ENCODE measurements around the gene ART5. TPM values are rescaled to one million over a fixed set of nuclear protein-coding genes. Genes with fewer than 3 reads are reported as not detected.
"Not testable (repeated sequence)": the region's sequence is repeated elsewhere in the genome, so short reads cannot be mapped to it uniquely, and the experiment has no call there.

ART5 gene
- total RNA-seq, 1 experiment from 2014 or later, result not detected

- Histone ChIP-seq H3K4me3 (ENCODE audit: low read depth, low read length, poor library complexity, severe bottlenecking) (no peak overlapping the region), H3K27me3 (replicated peaks; ENCODE audit: insufficient read depth, low read depth, low read length, poor library complexity) (no peaks in the 10 kb centered on the region), H3K27ac (ENCODE audit: low read depth, low read length, poor library complexity, severe bottlenecking) (no peak overlapping the region), H3K36me3 (ENCODE audit: insufficient read depth, low read length, poor library complexity, severe bottlenecking) (no peaks in the 10 kb centered on the region), H3K4me1 (ENCODE audit: insufficient read depth, low read length, poor library complexity, severe bottlenecking) (no peaks in the 10 kb centered on the region), H3K9me3 (ENCODE audit: low read depth, low read length, poor library complexity, severe bottlenecking) (no peaks in the 10 kb centered on the region)
- ChIA-PET POLR2A (ENCODE audit: low non-redundant PET) (no interaction called here), CTCF (no interaction called here)
- TF ChIP-seq CTCF (conservative IDR thresholded peaks at IDR 0.05; ENCODE audit: low read depth, low read length) (no peak), EZH2 (IDR thresholded peaks at IDR 0.05; ENCODE audit: borderline replicate concordance, low read depth, low read length, poor library complexity, severe bottlenecking) (no peak)
- intact Hi-C loops (cut with micrococcal nuclease; ENCODE audit: unreplicated experiment), result no loop called here
- no peak for DNase-seq (ENCODE audit: low spot score)
- BruUV-seq (replicated peaks), result no TSS peak
Measured at GRCh38 chr11:3659595-3660515, 18.1 kb upstream of the ART5 start.

GRCh38 chr11:3658252-3658651, 16.5 kb upstream of the ART5 start:
- ChIA-PET CTCF (no interaction called here), POLR2A (ENCODE audit: low non-redundant PET) (no interaction called here)
- no peaks in the 10 kb centered on the region for H3K9me3 ChIP-seq (ENCODE audit: low read depth, low read length, poor library complexity, severe bottlenecking)
- no peaks in the 10 kb centered on the region for H3K36me3 ChIP-seq (ENCODE audit: insufficient read depth, low read length, poor library complexity, severe bottlenecking)
- no TSS peak for BruUV-seq (replicated peaks)
- TF ChIP-seq CTCF (conservative IDR thresholded peaks at IDR 0.05; ENCODE audit: low read depth, low read length), result no peak
- no peak for TF ChIP-seq EZH2 (IDR thresholded peaks at IDR 0.05; ENCODE audit: borderline replicate concordance, low read depth, low read length, poor library complexity, severe bottlenecking)
- no peak overlapping the region for H3K27ac ChIP-seq (ENCODE audit: low read depth, low read length, poor library complexity, severe bottlenecking)
- H3K4me3 ChIP-seq (ENCODE audit: low read depth, low read length, poor library complexity, severe bottlenecking), result no peak overlapping the region
- H3K27me3 ChIP-seq (replicated peaks; ENCODE audit: insufficient read depth, low read depth, low read length, poor library complexity), result no peaks in the 10 kb centered on the region
- DNase-seq (ENCODE audit: low spot score), result no peak
- H3K4me1 ChIP-seq (ENCODE audit: insufficient read depth, low read length, poor library complexity, severe bottlenecking), result no peaks in the 10 kb centered on the region
- intact Hi-C loops (cut with micrococcal nuclease; ENCODE audit: unreplicated experiment), result no loop called here

GRCh38 chr11:3657331-3657730, 15.5 kb upstream of the ART5 start:
- H3K27ac ChIP-seq (ENCODE audit: low read depth, low read length, poor library complexity, severe bottlenecking); BruUV-seq (replicated peaks); H3K27me3 ChIP-seq (replicated peaks; ENCODE audit: insufficient read depth, low read depth, low read length, poor library complexity); POLR2A ChIA-PET (ENCODE audit: low non-redundant PET); intact Hi-C loops (cut with micrococcal nuclease; ENCODE audit: unreplicated experiment); H3K4me3 ChIP-seq (ENCODE audit: low read depth, low read length, poor library complexity, severe bottlenecking); DNase-seq (ENCODE audit: low spot score); H3K9me3 ChIP-seq (ENCODE audit: low read depth, low read length, poor library complexity, severe bottlenecking); H3K36me3 ChIP-seq (ENCODE audit: insufficient read depth, low read length, poor library complexity, severe bottlenecking); H3K4me1 ChIP-seq (ENCODE audit: insufficient read depth, low read length, poor library complexity, severe bottlenecking); CTCF ChIA-PET: not testable (repeated sequence)

- TF ChIP-seq CTCF (conservative IDR thresholded peaks at IDR 0.05; ENCODE audit: low read depth, low read length), result no peak
- no peak for TF ChIP-seq EZH2 (IDR thresholded peaks at IDR 0.05; ENCODE audit: borderline replicate concordance, low read depth, low read length, poor library complexity, severe bottlenecking)
- H3K4me1 ChIP-seq (ENCODE audit: insufficient read depth, low read length, poor library complexity, severe bottlenecking), result no peaks in the 10 kb centered on the region
- no peaks in the 10 kb centered on the region for H3K36me3 ChIP-seq (ENCODE audit: insufficient read depth, low read length, poor library complexity, severe bottlenecking)
- no peak overlapping the region for H3K27ac ChIP-seq (ENCODE audit: low read depth, low read length, poor library complexity, severe bottlenecking)
- no peak for DNase-seq (ENCODE audit: low spot score)
- ChIA-PET CTCF (no interaction called here), POLR2A (ENCODE audit: low non-redundant PET) (no interaction called here)
- BruUV-seq (replicated peaks), result no TSS peak
- H3K27me3 ChIP-seq (replicated peaks; ENCODE audit: insufficient read depth, low read depth, low read length, poor library complexity), result no peaks in the 10 kb centered on the region
- intact Hi-C loops (cut with micrococcal nuclease; ENCODE audit: unreplicated experiment), result no loop called here
- H3K4me3 ChIP-seq (ENCODE audit: low read depth, low read length, poor library complexity, severe bottlenecking), result no peak overlapping the region
- H3K9me3 ChIP-seq (ENCODE audit: low read depth, low read length, poor library complexity, severe bottlenecking), result no peaks in the 10 kb centered on the region
Measured at GRCh38 chr11:3655547-3655946, 13.8 kb upstream of the ART5 start.

GRCh38 chr11:3652514-3652913, 10.7 kb upstream of the ART5 start:
- POLR2A ChIA-PET (ENCODE audit: low non-redundant PET); H3K27ac ChIP-seq (ENCODE audit: low read depth, low read length, poor library complexity, severe bottlenecking); H3K36me3 ChIP-seq (ENCODE audit: insufficient read depth, low read length, poor library complexity, severe bottlenecking); H3K27me3 ChIP-seq (replicated peaks; ENCODE audit: insufficient read depth, low read depth, low read length, poor library complexity); intact Hi-C loops (cut with micrococcal nuclease; ENCODE audit: unreplicated experiment); H3K4me3 ChIP-seq (ENCODE audit: low read depth, low read length, poor library complexity, severe bottlenecking); BruUV-seq (replicated peaks); H3K9me3 ChIP-seq (ENCODE audit: low read depth, low read length, poor library complexity, severe bottlenecking); H3K4me1 ChIP-seq (ENCODE audit: insufficient read depth, low read length, poor library complexity, severe bottlenecking); CTCF ChIA-PET; DNase-seq (ENCODE audit: low spot score): not testable (repeated sequence)

Measured in A673 (cell line).